ENCODE measurements around the gene LRRC75A. TPM values are rescaled to one million over a fixed set of nuclear protein-coding genes. Genes with fewer than 3 reads are reported as not detected.

The LRRC75A gene
- total and polyA plus RNA-seq, 2 donors (not counting 3 experiments of a cell fraction or from before 2014, with no cell fraction given), result 3.7 to 6.1 TPM

DNA sequence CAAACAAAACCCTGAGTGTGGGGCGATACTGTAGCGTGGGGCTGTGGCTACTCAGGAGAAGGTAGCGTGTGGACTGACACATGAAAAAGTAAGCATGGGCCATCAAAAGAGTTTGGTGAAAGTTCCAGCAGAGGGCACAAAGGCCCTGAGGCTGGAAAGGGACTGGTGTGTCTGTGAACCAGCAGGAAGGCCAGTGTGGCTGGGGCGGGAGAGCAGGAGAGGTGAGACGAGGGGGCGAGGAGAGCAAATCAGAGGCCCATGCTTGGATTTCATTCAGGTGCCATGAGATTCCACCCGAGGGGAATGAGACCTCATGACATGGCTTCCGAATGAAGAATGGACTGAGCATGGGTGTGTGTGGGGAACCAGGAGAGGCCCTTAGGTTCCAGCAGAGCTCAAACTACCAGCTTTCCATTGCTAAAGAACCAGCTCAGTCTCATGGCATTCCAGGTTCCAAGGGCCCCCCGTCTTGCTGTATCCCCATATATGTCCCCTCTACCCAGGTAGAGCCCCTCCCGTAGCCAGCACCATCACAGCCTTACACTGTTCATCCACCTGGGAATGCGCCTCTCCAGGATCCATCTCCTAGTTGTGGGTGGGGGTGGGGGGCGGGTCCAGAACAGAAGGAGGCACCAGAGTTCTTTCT is 45.5 kb downstream of the LRRC75A start:
- Histone ChIP-seq H3K9me1 (replicated peaks; ENCODE audit: control insufficient read depth, extremely low read depth, insufficient read depth, low read length) (no peaks in the 10 kb centered on the region), H3K27ac (ENCODE audit: insufficient read depth, low read depth, low read length) (no peak overlapping the region), H4K20me1 (replicated peaks; ENCODE audit: control insufficient read depth, extremely low read depth, insufficient read depth, low read length) (peaks cover 8% of the 10 kb centered on the region), H2AFZ (ENCODE audit: low read depth, low read length) (no peak overlapping the region), H3K79me2 (ENCODE audit: control insufficient read depth, insufficient read depth, low read length) (peaks cover 22% of the 10 kb centered on the region), H3K36me3 (ENCODE audit: control insufficient read depth in 2 of 2, extremely low read depth in 1 of 2, insufficient read depth in 2 of 2, low read length in 2 of 2) (peaks cover 23 to 53% of the 10 kb centered on the region in 2 experiments), H3K4me1 (ENCODE audit: control insufficient read depth, extremely low read depth, insufficient read depth, low read length) (peaks cover 15% of the 10 kb centered on the region), H3K9me3 (replicated peaks; ENCODE audit: control insufficient read depth, insufficient read depth, low read length) (no peaks in the 10 kb centered on the region), H3K27me3 (ENCODE audit: control insufficient read depth in 2 of 2, insufficient read depth in 2 of 2, low read length in 2 of 2) (no peaks in the 10 kb centered on the region), H3K4me2 (ENCODE audit: insufficient read depth, low read length) (no peak overlapping the region), H3K4me3 (replicated peaks in 1 of 3; ENCODE audit: insufficient read depth in 1 of 3, low read depth in 1 of 3, low read length in 3 of 3) (no peak overlapping the region), H3K9ac (replicated peaks; ENCODE audit: extremely low read depth, insufficient read depth, low read length) (no peak overlapping the region)
- intact Hi-C loops (cut with micrococcal nuclease), result no loop called here
- dilution Hi-C loops (cut with MboI; ENCODE audit: extremely low pct_ligation_motif_present, low sequenced_read_pairs), result no loop called here
- CTCF ChIA-PET, result interaction anchor here (0.9 to 6.7 kb wide), 5 partner anchors 75 to 143 kb away, joined by 3 to 33 read pairs (median 3); partner anchors contain the start of gene CENPV
- POLR2A ChIA-PET, result no interaction called here
- FAIRE-seq (no peak), DNase-seq (ENCODE audit: low read depth, low spot score) (no peak)
- no TSS peak for BruUV-seq (replicated peaks)
- TF ChIP-seq JUN (IDR thresholded peaks at IDR 0.05; ENCODE audit: borderline replicate concordance, insufficient read depth, insufficient read length, low read depth) (no peak), MYC (IDR thresholded peaks at IDR 0.05; ENCODE audit: low read depth, low read length) (no peak), EZH2 (IDR thresholded peaks at IDR 0.05; ENCODE audit: borderline replicate concordance, low read depth, low read length, severe bottlenecking) (no peak)

GRCh38 chr17:16444258-16444886 is 47.6 kb downstream of the LRRC75A start:
- Histone ChIP-seq H3K4me3 (replicated peaks in 1 of 3; ENCODE audit: insufficient read depth in 1 of 3, low read depth in 1 of 3, low read length in 3 of 3) (no peak overlapping the region), H3K9me1 (replicated peaks; ENCODE audit: control insufficient read depth, extremely low read depth, insufficient read depth, low read length) (no peaks in the 10 kb centered on the region), H4K20me1 (replicated peaks; ENCODE audit: control insufficient read depth, extremely low read depth, insufficient read depth, low read length) (peaks cover 11% of the 10 kb centered on the region), H3K27me3 (ENCODE audit: control insufficient read depth in 2 of 2, insufficient read depth in 2 of 2, low read length in 2 of 2) (no peaks in the 10 kb centered on the region), H3K27ac (ENCODE audit: insufficient read depth, low read depth, low read length) (no peak overlapping the region), H2AFZ (ENCODE audit: low read depth, low read length) (no peak overlapping the region), H3K4me1 (ENCODE audit: control insufficient read depth, extremely low read depth, insufficient read depth, low read length) (peaks cover 31% of the 10 kb centered on the region), H3K4me2 (ENCODE audit: insufficient read depth, low read length) (no peak overlapping the region), H3K9me3 (replicated peaks; ENCODE audit: control insufficient read depth, insufficient read depth, low read length) (no peaks in the 10 kb centered on the region), H3K9ac (replicated peaks; ENCODE audit: extremely low read depth, insufficient read depth, low read length) (no peak overlapping the region), H3K79me2 (ENCODE audit: control insufficient read depth, insufficient read depth, low read length) (peaks cover 42% of the 10 kb centered on the region), H3K36me3 (ENCODE audit: control insufficient read depth in 2 of 2, extremely low read depth in 1 of 2, insufficient read depth in 2 of 2, low read length in 2 of 2) (peaks cover 32 to 60% of the 10 kb centered on the region in 2 experiments)
- POLR2A ChIA-PET, result no interaction called here
- dilution Hi-C loops (cut with MboI; ENCODE audit: extremely low pct_ligation_motif_present, low sequenced_read_pairs), result no loop called here
- CTCF ChIA-PET, result interaction anchor here (1.4 to 6.7 kb wide), 4 partner anchors 9 to 80 kb away, joined by 3 to 33 read pairs (median 16); partner anchors contain the start of gene UBB
- intact Hi-C loops (cut with micrococcal nuclease), result no loop called here
- TF ChIP-seq, protein P1, sequence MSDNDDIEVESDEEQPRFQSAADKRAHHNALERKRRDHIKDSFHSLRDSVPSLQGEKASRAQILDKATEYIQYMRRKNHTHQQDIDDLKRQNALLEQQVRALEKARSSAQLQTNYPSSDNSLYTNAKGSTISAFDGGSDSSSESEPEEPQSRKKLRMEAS (IDR thresholded peaks at IDR 0.05; ENCODE audit: insufficient read depth, insufficient read length), result no peak
- TF ChIP-seq EZH2 (IDR thresholded peaks at IDR 0.05; ENCODE audit: borderline replicate concordance, low read depth, low read length, severe bottlenecking) (no peak), FOS (IDR thresholded peaks at IDR 0.05; ENCODE audit: borderline replicate concordance, insufficient read depth, low read length) (no peak), POLR2AphosphoS5 (IDR thresholded peaks at IDR 0.05; ENCODE audit: insufficient read depth, low read depth, low read length) (peak; percentile 32), POLR2A (IDR thresholded peaks at IDR 0.05; ENCODE audit: low read depth, low read length) (peak; percentile 8), JUN (IDR thresholded peaks at IDR 0.05; ENCODE audit: borderline replicate concordance, insufficient read depth, insufficient read length, low read depth) (no peak), MYC (IDR thresholded peaks at IDR 0.05; ENCODE audit: low read depth, low read length) (no peak), GATA2 (IDR thresholded peaks at IDR 0.05; ENCODE audit: insufficient read depth, insufficient read length, low read depth, low read length) (no peak), CTCF (IDR thresholded peaks at IDR 0.05; ENCODE audit: extremely low read depth in 1 of 2, insufficient read depth in 1 of 2, low read depth in 1 of 2, low read length in 2 of 2) (no peak)
- DNase-seq (ENCODE audit: low read depth, low spot score) (no peak), FAIRE-seq (no peak)
- BruUV-seq (replicated peaks), result no TSS peak

Data from endothelial cell of umbilical vein (primary cell).